AG10803 (cell line): ENCODE measurements around the gene PAIP1.
"Not testable (repeated sequence)": the region's sequence is repeated elsewhere in the genome, so short reads cannot be mapped to it uniquely, and the experiment has no call there.

Source experiments
- DNase-seq: peaks from one replicate; pipeline ENCODE4 v3.0.0; 2010; ENCODE audit warnings: low read depth
- H3K4me3 ChIP-seq: 2 replicates; pipeline ENCODE4 v1.5.1; 2011; ENCODE audit warnings: mild to moderate bottlenecking, low read length, control low read depth
- TF ChIP-seq, protein P1 (sequence below): conservative IDR thresholded peaks from 2 replicates; pipeline ENCODE4 v1.5.1; 2011; ENCODE audit warnings: mild to moderate bottlenecking, low read length, control low read depth, inconsistent platforms

The PAIP1 gene

DNA sequence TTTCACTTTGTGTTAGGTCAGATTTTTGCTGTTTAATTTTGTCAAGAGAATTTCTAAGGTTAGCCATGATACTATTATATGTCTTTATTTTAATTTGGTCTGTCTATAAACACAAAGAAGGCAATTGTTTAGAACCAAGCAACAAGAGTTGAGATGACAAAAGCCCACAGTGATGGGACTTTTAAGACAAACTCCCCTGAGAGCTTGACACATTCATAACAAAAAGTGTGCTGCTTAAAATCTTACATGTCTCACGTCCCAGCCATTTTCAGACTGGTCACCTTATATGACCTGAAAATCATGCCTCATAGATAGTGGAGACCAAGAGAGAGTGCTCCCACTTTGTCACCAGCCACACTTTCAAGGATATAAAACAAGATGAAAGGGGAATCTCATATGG, 24.5 kb upstream of the PAIP1 start:
- no peak overlapping the region for H3K4me3 ChIP-seq
- DNase-seq = no peak
- TF ChIP-seq, protein P1, sequence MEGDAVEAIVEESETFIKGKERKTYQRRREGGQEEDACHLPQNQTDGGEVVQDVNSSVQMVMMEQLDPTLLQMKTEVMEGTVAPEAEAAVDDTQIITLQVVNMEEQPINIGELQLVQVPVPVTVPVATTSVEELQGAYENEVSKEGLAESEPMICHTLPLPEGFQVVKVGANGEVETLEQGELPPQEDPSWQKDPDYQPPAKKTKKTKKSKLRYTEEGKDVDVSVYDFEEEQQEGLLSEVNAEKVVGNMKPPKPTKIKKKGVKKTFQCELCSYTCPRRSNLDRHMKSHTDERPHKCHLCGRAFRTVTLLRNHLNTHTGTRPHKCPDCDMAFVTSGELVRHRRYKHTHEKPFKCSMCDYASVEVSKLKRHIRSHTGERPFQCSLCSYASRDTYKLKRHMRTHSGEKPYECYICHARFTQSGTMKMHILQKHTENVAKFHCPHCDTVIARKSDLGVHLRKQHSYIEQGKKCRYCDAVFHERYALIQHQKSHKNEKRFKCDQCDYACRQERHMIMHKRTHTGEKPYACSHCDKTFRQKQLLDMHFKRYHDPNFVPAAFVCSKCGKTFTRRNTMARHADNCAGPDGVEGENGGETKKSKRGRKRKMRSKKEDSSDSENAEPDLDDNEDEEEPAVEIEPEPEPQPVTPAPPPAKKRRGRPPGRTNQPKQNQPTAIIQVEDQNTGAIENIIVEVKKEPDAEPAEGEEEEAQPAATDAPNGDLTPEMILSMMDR = no peak

- DNase-seq, H3K4me3 ChIP-seq: not testable (repeated sequence)
These were observed 23.7 kb upstream of the PAIP1 start for GRCh38 chr5:43580402-43581210.

GRCh38 chr5:43573058-43573457, 16.2 kb upstream of the PAIP1 start:
- peak; percentile 71 for DNase-seq
- H3K4me3 ChIP-seq = no peak overlapping the region
- TF ChIP-seq, protein P1 = no peak

GRCh38 chr5:43572357-43572756, 15.5 kb upstream of the PAIP1 start:
- H3K4me3 ChIP-seq = no peak overlapping the region
- TF ChIP-seq, protein P1 = no peak
- peak; percentile 33 for DNase-seq

- peak overlapping the region; percentile 30 for H3K4me3 ChIP-seq
- no peak for DNase-seq
- TF ChIP-seq, protein P1 = no peak
These were observed 14.4 kb upstream of the PAIP1 start for GRCh38 chr5:43571237-43571636.

- TF ChIP-seq, protein P1 = no peak
- DNase-seq = no peak
- H3K4me3 ChIP-seq = no peak overlapping the region; the same call in 1 of the 2 replicates
These were observed 13.7 kb upstream of the PAIP1 start for GRCh38 chr5:43570450-43571158.

DNA sequence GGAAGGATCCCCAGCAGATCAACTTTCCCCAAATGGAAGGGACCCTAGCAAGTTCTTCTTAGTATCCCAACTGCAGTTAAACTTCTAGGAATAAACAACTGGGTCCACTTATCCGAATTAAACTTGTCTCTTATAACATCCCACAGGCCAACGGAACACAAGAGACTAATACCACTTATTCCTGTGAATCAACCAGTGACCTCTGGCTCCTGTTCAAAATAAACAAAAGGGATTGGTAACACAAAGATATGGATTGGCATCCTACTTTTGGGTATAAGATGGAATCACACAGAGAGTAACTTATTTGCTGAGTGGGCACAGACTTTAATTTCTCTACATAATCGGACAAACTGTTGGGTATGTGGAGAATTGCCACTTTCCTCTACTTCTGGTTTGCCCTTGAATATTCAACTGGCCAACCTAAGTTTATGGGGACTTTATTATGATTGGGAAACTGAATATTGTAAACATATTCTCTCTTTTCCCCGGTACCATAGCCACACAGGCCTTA, 12.4 kb upstream of the PAIP1 start:
- no peak for DNase-seq
- H3K4me3 ChIP-seq = no peak overlapping the region
- TF ChIP-seq, protein P1 = no peak
